ENCODE results near the gene GARRE1.
"Not testable (repeated sequence)": the region's sequence is repeated elsewhere in the genome, so short reads cannot be mapped to it uniquely, and the experiment has no call there.

Gene GARRE1

DNA sequence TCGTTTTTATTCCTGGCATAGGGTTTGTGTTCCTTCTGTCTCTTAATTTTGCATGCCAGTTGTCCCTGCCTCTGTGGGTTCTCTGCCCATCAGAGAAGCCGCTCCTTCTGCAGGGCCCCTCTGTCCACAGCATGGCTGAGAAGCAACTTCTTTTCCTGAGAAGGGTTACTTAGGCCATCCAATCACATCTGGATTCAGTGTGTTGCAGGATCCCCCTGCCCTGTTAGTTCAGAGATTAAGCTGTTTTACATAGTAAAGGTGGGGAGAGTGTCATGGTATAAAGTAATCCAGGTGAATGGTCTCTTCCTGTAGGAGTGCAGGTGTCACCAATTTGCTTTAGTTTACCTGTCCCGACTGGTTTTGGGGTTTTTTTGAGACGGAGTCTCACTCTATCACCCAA, 22.9 kb upstream of the GARRE1 start:
- no peak for DNase-seq

GRCh38 chr19:34232566-34233481, 21.5 kb upstream of the GARRE1 start:
- DNase-seq: no peak

GRCh38 chr19:34235425-34235940, 18.9 kb upstream of the GARRE1 start:
- no peak for DNase-seq

- no peak for DNase-seq
Observed at GRCh38 chr19:34236035-34236987, 18.0 kb upstream of the GARRE1 start.

DNA sequence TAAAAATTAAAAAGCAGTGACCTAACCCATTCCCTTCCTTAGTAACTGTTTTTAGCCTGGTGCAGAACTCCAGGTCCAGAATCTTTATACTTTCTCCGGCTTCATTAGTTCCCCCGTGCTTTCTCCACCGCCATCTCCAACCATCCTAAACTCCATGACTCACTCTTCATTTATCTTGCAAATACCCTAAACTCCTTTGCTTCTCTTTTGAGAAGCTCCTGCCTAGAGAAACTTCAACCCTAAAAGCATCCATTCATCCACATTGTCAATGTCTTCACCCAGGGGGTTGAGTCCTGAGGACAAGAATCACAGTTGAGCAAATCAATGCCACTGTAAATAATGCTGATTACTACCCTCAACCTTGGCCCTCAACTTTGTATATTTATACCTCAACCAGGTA, 17.1 kb upstream of the GARRE1 start:
- no peak for DNase-seq

- no peak for DNase-seq
Observed at GRCh38 chr19:34237939-34238338, 16.4 kb upstream of the GARRE1 start.

DNA sequence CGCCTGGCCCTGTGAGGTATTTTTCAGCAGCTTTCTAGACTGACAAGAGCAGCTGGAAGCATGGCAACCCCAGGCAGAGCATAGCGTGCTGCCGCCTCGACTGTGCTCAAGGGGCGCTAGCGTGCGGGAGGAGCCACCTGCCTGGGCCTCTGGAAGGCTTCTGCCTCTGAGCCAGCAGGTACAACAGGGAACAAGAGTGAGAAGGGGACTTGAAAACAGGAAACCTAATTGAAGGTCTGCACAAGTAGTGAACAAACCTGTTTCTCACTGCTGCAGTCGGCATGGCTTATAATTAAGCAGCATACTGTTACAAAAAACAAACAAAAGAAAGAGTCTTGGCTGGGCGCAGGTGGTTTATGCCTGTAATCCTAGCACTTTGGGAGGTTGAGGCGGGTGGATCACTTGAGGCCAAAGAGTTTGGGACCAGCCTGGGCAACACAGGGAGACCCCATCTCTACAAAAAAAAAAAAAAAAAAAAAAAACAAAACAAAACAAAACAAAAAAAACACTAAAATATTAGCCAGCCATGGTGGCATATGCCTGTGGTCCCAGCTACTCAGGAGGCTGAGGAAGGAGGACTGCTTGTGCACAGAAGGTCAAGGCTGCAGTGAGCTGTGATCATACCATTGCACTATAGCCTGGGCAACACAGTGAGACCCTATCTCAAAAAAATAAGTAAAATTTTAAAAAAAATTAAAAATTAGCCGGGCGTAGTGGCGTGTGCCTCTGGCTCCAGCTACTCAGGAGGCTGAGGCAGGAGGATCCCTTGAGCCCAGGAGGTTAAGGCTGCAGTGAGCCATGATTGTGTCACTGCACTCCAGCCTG, 12.6 kb upstream of the GARRE1 start:
- no peak for DNase-seq

- not testable (repeated sequence) for DNase-seq
Observed at GRCh38 chr19:34243138-34243875, 11.0 kb upstream of the GARRE1 start.

GRCh38 chr19:34243876-34244578, 10.3 kb upstream of the GARRE1 start:
- DNase-seq: no peak

- DNase-seq: no peak
Observed at GRCh38 chr19:34244611-34245299, 9.6 kb upstream of the GARRE1 start.

- DNase-seq: no peak
Observed at GRCh38 chr19:34246340-34246739, 8.0 kb upstream of the GARRE1 start.

- no peak for DNase-seq
Observed at GRCh38 chr19:34248941-34249340, 5.4 kb upstream of the GARRE1 start.

GRCh38 chr19:34253167-34253566, 1.2 kb upstream of the GARRE1 start:
- DNase-seq: not testable (repeated sequence)

- DNase-seq: not testable (repeated sequence)
Observed at GRCh38 chr19:34253681-34254045, 691 bp upstream of the GARRE1 start.

DNA sequence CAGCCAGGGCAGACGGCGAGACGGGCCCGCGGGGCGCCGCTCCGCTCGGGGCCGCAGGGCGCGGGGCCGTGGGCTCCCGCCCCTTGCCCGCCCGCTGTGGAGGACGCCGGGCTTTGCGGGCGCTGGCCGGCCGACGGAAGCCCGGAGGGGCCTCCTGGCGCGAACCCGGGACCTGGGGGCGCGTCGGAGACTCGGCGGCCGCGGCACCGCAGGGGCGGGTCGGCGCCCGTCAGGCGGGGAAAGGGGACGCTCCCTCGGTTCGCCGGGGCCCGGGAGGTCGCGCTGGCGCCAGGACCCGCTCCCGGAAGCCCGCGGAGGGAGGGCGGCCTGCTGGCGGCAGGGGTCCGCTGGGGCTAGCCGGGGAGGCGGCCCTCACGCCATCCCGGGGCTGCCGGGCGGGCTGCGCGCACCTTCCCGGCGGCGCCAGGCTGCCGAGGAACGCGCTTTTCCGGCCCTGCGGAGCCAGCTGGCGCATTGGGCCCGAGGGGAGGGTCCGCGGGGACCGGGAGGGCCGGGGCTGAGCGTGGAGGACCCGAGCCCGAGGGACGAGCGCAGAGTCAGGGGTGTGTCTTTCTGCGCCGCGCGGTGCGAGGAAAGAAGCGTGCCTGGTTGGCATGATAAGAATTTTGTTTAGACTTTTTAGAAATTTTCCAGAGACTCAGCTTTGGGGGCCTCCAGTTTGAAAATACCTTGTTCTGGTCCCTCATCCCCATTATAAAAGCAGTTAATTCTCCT, 511 bp downstream of the GARRE1 start:
- peak; percentile 70 for DNase-seq

GRCh38 chr19:34255546-34255945, 1.2 kb downstream of the GARRE1 start:
- DNase-seq: no peak

DNA sequence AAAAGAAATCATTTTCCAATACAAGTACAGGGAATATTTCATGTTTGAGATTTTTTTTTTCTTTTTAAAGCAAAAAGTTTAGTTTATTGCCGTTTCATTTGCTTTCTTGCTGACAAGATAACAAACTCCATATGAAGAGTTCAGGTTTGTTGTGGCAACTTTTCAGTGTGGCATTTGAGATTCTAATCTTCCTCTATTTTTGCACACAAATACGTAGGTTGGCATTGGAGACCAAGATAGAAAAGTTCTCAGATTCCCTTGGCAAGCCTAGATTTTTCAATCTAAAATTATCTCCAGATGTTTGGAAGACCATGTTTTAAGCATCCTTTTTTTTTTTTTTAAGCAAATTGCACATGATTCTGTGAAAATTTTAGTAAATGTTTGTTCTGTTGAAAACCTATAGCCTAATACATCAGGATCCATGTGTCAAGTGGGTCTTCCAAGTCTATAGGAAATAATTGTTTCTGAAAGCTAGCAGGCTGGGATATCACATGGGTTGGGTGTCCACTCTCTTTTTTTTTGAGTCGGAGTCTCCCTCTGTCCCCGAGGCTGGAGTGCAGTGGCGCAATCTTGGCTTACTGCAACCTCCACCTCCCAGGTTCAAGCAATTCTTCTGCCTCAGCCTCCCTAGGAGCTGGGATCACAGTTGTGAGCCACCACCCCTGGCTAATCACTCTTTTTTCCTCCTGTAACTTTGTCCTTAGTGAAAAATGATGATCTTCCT, 2.6 kb downstream of the GARRE1 start:
- no peak for DNase-seq

DNA sequence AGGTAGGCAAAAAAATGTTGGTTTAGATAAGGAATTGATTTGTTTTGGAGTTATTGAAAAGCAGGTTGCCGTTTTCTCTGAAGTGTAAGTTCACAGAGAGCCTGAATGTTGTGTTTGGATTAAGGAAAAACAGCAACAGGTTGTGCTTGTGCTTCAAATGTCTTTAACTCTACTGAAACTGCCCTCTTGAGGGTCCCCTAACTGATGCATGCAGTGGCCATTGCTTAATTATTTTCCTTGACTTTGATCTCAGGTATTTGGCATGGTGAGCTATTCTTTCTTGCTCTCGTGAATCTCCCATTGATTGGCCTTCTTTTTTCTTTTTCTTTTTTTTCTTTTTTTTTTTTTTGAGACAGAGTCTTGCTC, 3.2 kb downstream of the GARRE1 start:
- no peak for DNase-seq

Measured in retina (tissue), 1 donor.